ENCODE data around the gene EVA1A. TPM values are rescaled to one million over a fixed set of nuclear protein-coding genes. Genes with fewer than 3 reads are reported as not detected.

Gene EVA1A
- total RNA-seq, 2 experiments from 2014 or later: 0.43 TPM; not detected in 1

- Mint-ChIP-seq H3K27ac (no peak overlapping the region), H3K4me3 (no peak overlapping the region), H3K9me3 (no peaks in the 10 kb centered on the region), H3K27me3 (peaks cover 7% of the 10 kb centered on the region), H3K36me3 (ENCODE audit: low read depth) (no peaks in the 10 kb centered on the region), H3K4me1 (ENCODE audit: low read depth) (no peaks in the 10 kb centered on the region)
- ATAC-seq (no peak), DNase-seq (no peak)
- TF ChIP-seq CTCF (IDR thresholded peaks at IDR 0.05): no peak
- intact Hi-C loops (cut with micrococcal nuclease): no loop called here
- ChIA-PET POLR2A (no interaction called here), CTCF (no interaction called here)
Observed at GRCh38 chr2:75519843-75520242, 40.9 kb downstream of the EVA1A start.

GRCh38 chr2:75518638-75519465 lies 41.9 kb downstream of the EVA1A start:
- ATAC-seq (no peak), DNase-seq (no peak)
- Mint-ChIP-seq H3K9me3 (no peaks in the 10 kb centered on the region), H3K27ac (no peak overlapping the region), H3K4me3 (no peak overlapping the region), H3K27me3 (peaks cover 7% of the 10 kb centered on the region), H3K36me3 (ENCODE audit: low read depth) (no peaks in the 10 kb centered on the region), H3K4me1 (ENCODE audit: low read depth) (no peaks in the 10 kb centered on the region)
- intact Hi-C loops (cut with micrococcal nuclease): no loop called here
- POLR2A ChIA-PET: no interaction called here
- no peak for TF ChIP-seq CTCF (IDR thresholded peaks at IDR 0.05)
- CTCF ChIA-PET: no interaction called here

GRCh38 chr2:75517547-75518230 lies 43.0 kb downstream of the EVA1A start:
- peaks cover 2% of the 10 kb centered on the region for H3K36me3 Mint-ChIP-seq (ENCODE audit: low read depth)
- CTCF ChIA-PET: no interaction called here
- no peak overlapping the region for H3K4me3 Mint-ChIP-seq
- no peak overlapping the region for H3K27ac Mint-ChIP-seq
- POLR2A ChIA-PET: no interaction called here
- no peaks in the 10 kb centered on the region for H3K4me1 Mint-ChIP-seq (ENCODE audit: low read depth)
- intact Hi-C loops (cut with micrococcal nuclease): no loop called here
- no peak for TF ChIP-seq CTCF (IDR thresholded peaks at IDR 0.05)
- peaks cover 5% of the 10 kb centered on the region for H3K9me3 Mint-ChIP-seq
- ATAC-seq: no peak
- DNase-seq: no peak
- H3K27me3 Mint-ChIP-seq: peaks cover 7% of the 10 kb centered on the region

- Mint-ChIP-seq H3K27ac (no peak overlapping the region), H3K4me1 (ENCODE audit: low read depth) (no peaks in the 10 kb centered on the region), H3K4me3 (no peak overlapping the region), H3K36me3 (ENCODE audit: low read depth) (peaks cover 2% of the 10 kb centered on the region), H3K9me3 (peaks cover 11% of the 10 kb centered on the region), H3K27me3 (peaks cover 7% of the 10 kb centered on the region)
- intact Hi-C loops (cut with micrococcal nuclease): no loop called here
- ATAC-seq (no peak), DNase-seq (no peak)
- CTCF ChIA-PET: no interaction called here
- no peak for TF ChIP-seq CTCF (IDR thresholded peaks at IDR 0.05)
- POLR2A ChIA-PET: interaction anchor here (1.1 kb wide), 1 partner anchor 10 kb away, joined by 3 read pairs; no protein-coding TSS in a partner anchor
Observed at GRCh38 chr2:75516378-75517360, 44.1 kb downstream of the EVA1A start.
